Uterus (tissue), 4 donors: Measurements from ENCODE around the gene TXNRD3. TPM values are rescaled to one million over a fixed set of nuclear protein-coding genes. Genes with fewer than 3 reads are reported as not detected.

Experiments
- DNase-seq, 2 donors: peaks; one replicate each; pipeline ENCODE4 v3.0.0-alpha.2; 2019 to 2020
- H3K27ac ChIP-seq, 2 donors: fragments of 200-600 bp; sonication (generic); 1 replicate in 1 of 2; 2 replicates in 1 of 2; pipeline ENCODE4 v1.5.1; 2016 to 2018
- H3K27me3 ChIP-seq, 2 donors: fragments of 200-600 bp; sonication (generic); one replicate each; pipeline ENCODE4 v1.5.1; 2018 to 2019; ENCODE audit warnings: control low read depth in 1 of 2
- H3K36me3 ChIP-seq, 2 donors: fragments of 200-600 bp; sonication (generic); one replicate each; pipeline ENCODE4 v1.5.1; 2019; ENCODE audit warnings: control low read depth in 1 of 2
- H3K4me1 ChIP-seq, 2 donors: fragments of 200-600 bp; sonication (generic); one replicate each; pipeline ENCODE4 v1.5.1; 2018 to 2019; ENCODE audit warnings: control low read depth in 1 of 2
- H3K4me3 ChIP-seq, 2 donors: fragments of 200-600 bp; sonication (generic); 1 replicate in 1 of 2; 2 replicates in 1 of 2; pipeline ENCODE4 v1.5.1; 2018 to 2019; ENCODE audit warnings: mild to moderate bottlenecking in 1 of 2
- H3K9me3 ChIP-seq, 2 donors: fragments of 200-600 bp; sonication (generic); one replicate each; pipeline ENCODE4 v1.5.1; 2019; ENCODE audit warnings: control low read depth in 1 of 2
- POLR2A ChIP-seq, 2 donors: fragments of 450-650 bp; IDR thresholded peaks; one replicate each; pipeline ENCODE4 v1.6.1; 2016; ENCODE audit warnings: antibody characterized with exemption in 2 of 2, mild to moderate bottlenecking in 1 of 2, moderate library complexity in 1 of 2
- intact Hi-C: fragments of 100-400 bp; cut with DNase I; formaldehyde crosslinking; loops from one replicate; pipeline ENCODE4 v1.15.1; 2023; ENCODE audit warnings: low total_unique reads
- total RNA-seq, 4 donors: library from RNA; depleted of rRNA in 3 of 4; stranded (reverse); fragments of >200 nt in 3 of 4; gene quantifications; one replicate each; pipeline versions ENCODE4 v1.1.0 to v1.2.4, GENCODE V29; 2014 to 2023
- TF ChIP-seq, protein P1 (sequence below), 4 experiments: fragments of 200-600 bp in 2 of 4; fragments of 450-650 bp in 2 of 4; sonication (generic) in 2 of 4; IDR thresholded peaks; one replicate each; pipeline ENCODE4 v1.5.1; 2016 to 2019; ENCODE audit warnings: antibody characterized with exemption in 4 of 4, mild to moderate bottlenecking in 2 of 4, moderate library complexity in 1 of 4
- donor health status: DM: yes; HTN: yes; CAD: no.

The TXNRD3 gene
- total RNA-seq, 4 donors from 2014 or later = 13.8 to 31.2 (median 17.8) TPM

- H3K36me3 ChIP-seq = no peaks in the 10 kb centered on the region
- DNase-seq = no peak
- no peak overlapping the region for H3K27ac ChIP-seq
- no peaks in the 10 kb centered on the region for H3K4me1 ChIP-seq
- no peaks in the 10 kb centered on the region for H3K27me3 ChIP-seq
- intact Hi-C loops = loop anchor here (2.0 kb wide), 1 partner anchor 46 kb away; no protein-coding TSS in a partner anchor
- TF ChIP-seq, protein P1, sequence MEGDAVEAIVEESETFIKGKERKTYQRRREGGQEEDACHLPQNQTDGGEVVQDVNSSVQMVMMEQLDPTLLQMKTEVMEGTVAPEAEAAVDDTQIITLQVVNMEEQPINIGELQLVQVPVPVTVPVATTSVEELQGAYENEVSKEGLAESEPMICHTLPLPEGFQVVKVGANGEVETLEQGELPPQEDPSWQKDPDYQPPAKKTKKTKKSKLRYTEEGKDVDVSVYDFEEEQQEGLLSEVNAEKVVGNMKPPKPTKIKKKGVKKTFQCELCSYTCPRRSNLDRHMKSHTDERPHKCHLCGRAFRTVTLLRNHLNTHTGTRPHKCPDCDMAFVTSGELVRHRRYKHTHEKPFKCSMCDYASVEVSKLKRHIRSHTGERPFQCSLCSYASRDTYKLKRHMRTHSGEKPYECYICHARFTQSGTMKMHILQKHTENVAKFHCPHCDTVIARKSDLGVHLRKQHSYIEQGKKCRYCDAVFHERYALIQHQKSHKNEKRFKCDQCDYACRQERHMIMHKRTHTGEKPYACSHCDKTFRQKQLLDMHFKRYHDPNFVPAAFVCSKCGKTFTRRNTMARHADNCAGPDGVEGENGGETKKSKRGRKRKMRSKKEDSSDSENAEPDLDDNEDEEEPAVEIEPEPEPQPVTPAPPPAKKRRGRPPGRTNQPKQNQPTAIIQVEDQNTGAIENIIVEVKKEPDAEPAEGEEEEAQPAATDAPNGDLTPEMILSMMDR (IDR thresholded peaks at IDR 0.05) = no peak
- TF ChIP-seq POLR2A (IDR thresholded peaks at IDR 0.05) = no peak
- H3K9me3 ChIP-seq = no peaks in the 10 kb centered on the region
- H3K4me3 ChIP-seq = no peak overlapping the region
These were observed 17.4 kb upstream of the TXNRD3 start for GRCh38 chr3:126672340-126672739.

GRCh38 chr3:126671521-126671920 is 16.6 kb upstream of the TXNRD3 start:
- H3K4me1 ChIP-seq = no peaks in the 10 kb centered on the region
- H3K36me3 ChIP-seq = no peaks in the 10 kb centered on the region
- no peak overlapping the region for H3K27ac ChIP-seq
- no peak overlapping the region for H3K4me3 ChIP-seq
- intact Hi-C loops = no loop called here
- TF ChIP-seq, protein P1 (IDR thresholded peaks at IDR 0.05) = no peak
- no peak for TF ChIP-seq POLR2A (IDR thresholded peaks at IDR 0.05)
- H3K9me3 ChIP-seq = no peaks in the 10 kb centered on the region
- H3K27me3 ChIP-seq = no peaks in the 10 kb centered on the region
- no peak for DNase-seq

DNA sequence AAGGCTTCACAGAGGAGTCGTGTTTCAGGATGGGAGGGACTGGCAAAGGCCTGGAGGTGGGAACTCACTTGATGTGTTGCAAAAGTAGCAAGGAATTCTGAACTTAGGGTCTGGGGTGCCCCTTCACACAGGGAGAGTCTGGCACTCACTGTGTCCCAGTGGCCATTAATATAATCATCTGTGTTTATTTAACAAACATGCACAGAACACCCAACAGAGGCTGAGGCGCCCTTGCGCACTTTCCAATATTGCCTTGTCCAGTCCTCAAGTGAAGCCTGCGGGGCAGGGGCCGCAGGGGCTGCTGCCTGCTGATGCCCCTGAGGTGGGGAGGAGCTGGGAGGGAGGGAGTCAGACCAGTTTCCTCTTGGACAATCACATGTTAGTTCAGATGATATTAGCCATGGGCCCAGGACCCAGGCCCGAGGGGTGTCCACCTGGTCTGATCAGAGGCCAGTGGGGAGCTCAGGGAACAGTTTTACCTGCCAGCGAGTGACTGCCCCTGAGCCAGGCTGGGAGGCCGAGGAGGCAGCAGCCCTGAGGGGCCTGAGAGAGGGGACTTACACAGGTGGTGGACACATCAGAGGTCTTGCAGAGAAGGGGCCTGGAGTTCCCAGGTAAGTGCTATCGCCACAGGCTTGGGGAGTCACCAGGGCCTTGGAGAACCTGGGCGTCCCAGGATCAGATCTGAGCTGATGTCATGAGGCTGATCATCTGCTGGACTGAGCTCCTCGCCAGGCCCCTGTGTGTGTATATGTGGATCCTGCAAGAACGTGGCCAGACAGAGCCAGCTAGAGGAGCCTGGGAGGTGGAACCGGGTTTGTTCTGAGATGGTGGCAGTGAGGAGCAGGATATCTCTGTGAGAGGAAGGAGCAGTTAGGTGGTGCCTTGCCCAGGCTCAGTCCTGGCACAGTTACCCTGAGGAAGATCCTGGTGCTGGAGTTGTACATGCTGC is 13.8 kb upstream of the TXNRD3 start:
- no peak for DNase-seq
- TF ChIP-seq POLR2A (IDR thresholded peaks at IDR 0.05) = no peak
- TF ChIP-seq, protein P1 (IDR thresholded peaks at IDR 0.05) = no peak
- Histone ChIP-seq H3K36me3 (no peaks in the 10 kb centered on the region), H3K4me3 (no peak overlapping the region), H3K9me3 (no peaks in the 10 kb centered on the region), H3K27ac (no peak overlapping the region), H3K27me3 (no peaks in the 10 kb centered on the region), H3K4me1 (no peaks in the 10 kb centered on the region)
- intact Hi-C loops = loop anchor here (10.0 kb wide), 1 partner anchor 876 kb away; no protein-coding TSS in a partner anchor

DNA sequence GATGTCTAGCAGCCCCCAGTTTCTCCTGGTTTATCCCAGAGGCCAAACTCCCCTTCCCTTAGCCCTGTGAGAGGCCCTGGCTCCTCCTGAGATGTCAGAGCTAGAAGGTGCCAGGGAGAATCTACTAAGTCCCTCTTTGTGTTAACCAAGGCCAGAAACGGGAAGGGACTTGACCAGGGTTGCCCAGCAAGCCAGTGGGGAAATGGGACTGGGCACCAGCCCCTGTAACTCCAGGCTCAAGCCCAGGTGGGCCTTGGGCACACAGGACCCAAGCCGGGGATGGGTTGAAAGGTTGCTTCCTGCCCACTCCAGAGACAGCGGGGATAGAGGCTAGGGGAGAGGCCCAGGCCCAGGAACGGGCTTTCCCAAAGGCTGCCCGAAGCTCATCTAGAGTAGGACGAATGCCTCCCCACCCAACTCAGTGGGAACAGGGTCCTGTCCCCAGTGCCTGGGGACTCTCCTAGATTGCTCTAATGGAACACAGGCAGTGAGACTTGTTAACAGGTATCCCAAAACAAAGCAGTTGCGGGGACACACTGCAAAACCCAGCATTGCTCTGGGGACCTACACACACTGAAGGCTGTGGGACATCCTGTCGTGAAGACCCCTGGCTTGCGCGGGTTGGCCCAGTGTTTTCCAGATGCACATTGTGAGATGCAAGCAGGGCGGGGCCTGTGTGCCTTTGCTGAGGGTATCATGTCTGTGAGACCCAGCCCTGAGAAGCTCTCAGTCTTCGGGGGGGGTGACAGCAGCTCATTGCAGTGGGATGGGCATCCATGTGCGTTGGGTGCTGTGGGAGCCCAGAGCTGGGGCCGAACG is 12.9 kb upstream of the TXNRD3 start:
- no peak overlapping the region for H3K27ac ChIP-seq
- no peaks in the 10 kb centered on the region for H3K27me3 ChIP-seq
- DNase-seq = no peak
- intact Hi-C loops = loop anchor here (10.0 kb wide), 1 partner anchor 877 kb away; no protein-coding TSS in a partner anchor
- H3K4me3 ChIP-seq = no peak overlapping the region
- TF ChIP-seq, protein P1 (IDR thresholded peaks at IDR 0.05) = no peak
- TF ChIP-seq POLR2A (IDR thresholded peaks at IDR 0.05) = no peak
- H3K9me3 ChIP-seq = no peaks in the 10 kb centered on the region
- no peaks in the 10 kb centered on the region for H3K4me1 ChIP-seq
- H3K36me3 ChIP-seq = no peaks in the 10 kb centered on the region
